Neural cell (in vitro differentiated cells): ENCODE results near the gene PLXNA2. TPM values are rescaled to one million over a fixed set of nuclear protein-coding genes. Genes with fewer than 3 reads are reported as not detected.

ENCODE experiments used
- H2AFZ ChIP-seq: fragments of 200-600, 300-800 bp; sonication (generic), shearing (Covaris generic); 2 replicates; pipeline ENCODE4 v1.6.0; 2014; ENCODE audit warnings: low read depth, mild to moderate bottlenecking, antibody characterized with exemption, low read length, moderate library complexity
- H3F3A ChIP-seq: fragments of 200-600 bp; shearing (Covaris generic); 2 replicates; pipeline ENCODE4 v1.6.1; 2016; ENCODE audit warnings: mild to moderate bottlenecking, moderate library complexity, mixed read lengths, antibody characterized with exemption, low read length; ENCODE audit not compliant: insufficient read depth, poor library complexity, severe bottlenecking
- H3K27ac ChIP-seq: fragments of 200-600, 300-800 bp; sonication (generic), shearing (Covaris generic); 2 replicates; pipeline ENCODE4 v1.5.1; 2014; ENCODE audit warnings: mild to moderate bottlenecking, low read length, moderate library complexity
- H3K27me3 ChIP-seq: fragments of 300-800, 200-600 bp; sonication (generic), shearing (Covaris generic); 2 replicates; pipeline ENCODE4 v1.6.0; 2014; ENCODE audit warnings: mild to moderate bottlenecking, low read depth, low read length, moderate library complexity; ENCODE audit not compliant: insufficient read depth
- H3K36me3 ChIP-seq: fragments of 300-800, 200-600 bp; sonication (generic), shearing (Covaris generic); 2 replicates; pipeline ENCODE4 v1.5.1; 2014; ENCODE audit warnings: mild to moderate bottlenecking, antibody characterized with exemption, low read length, moderate library complexity; ENCODE audit not compliant: insufficient read depth
- H3K4me2 ChIP-seq: fragments of 300-800, 200-600 bp; sonication (generic), shearing (Covaris generic); 2 replicates; pipeline ENCODE4 v1.6.0; 2014; ENCODE audit warnings: mild to moderate bottlenecking, low read length
- H3K4me3 ChIP-seq: fragments of 300-800, 200-600 bp; sonication (generic), shearing (Covaris generic); 2 replicates; pipeline ENCODE4 v1.5.1; 2014; ENCODE audit warnings: mild to moderate bottlenecking, low read length, moderate library complexity
- H3K79me2 ChIP-seq: fragments of 200-600 bp; shearing (Covaris generic); replicated peaks from 2 replicates; pipeline ENCODE4 v1.6.0; 2014; ENCODE audit warnings: mild to moderate bottlenecking, low read length, moderate library complexity; ENCODE audit not compliant: insufficient read depth
- H3K9ac ChIP-seq: fragments of 300-800, 200-600 bp; sonication (generic), shearing (Covaris generic); 2 replicates; pipeline ENCODE4 v1.6.1; 2016; ENCODE audit warnings: mild to moderate bottlenecking, low read length, mixed read lengths
- H3K9me2 ChIP-seq: fragments of 200-600 bp; shearing (Covaris generic); 2 replicates; pipeline ENCODE4 v1.6.1; 2016; ENCODE audit warnings: mild to moderate bottlenecking, low read length, mixed read lengths; ENCODE audit not compliant: insufficient read depth
- H3K9me3 ChIP-seq: fragments of 200-600, 300-800 bp; sonication (generic), shearing (Covaris generic); 2 replicates; pipeline ENCODE4 v1.6.1; 2016; ENCODE audit warnings: mild to moderate bottlenecking, mixed run types, low read length, moderate library complexity, mixed read lengths
- H4K20me1 ChIP-seq: fragments of 200-600 bp; shearing (Covaris generic); 2 replicates; pipeline ENCODE4 v1.6.1; 2016; ENCODE audit warnings: mild to moderate bottlenecking, mixed run types; ENCODE audit not compliant: insufficient read depth
- CTCF ChIP-seq: fragments of 450-650 bp; IDR thresholded peaks from 2 replicates; pipeline ENCODE4 v1.5.1; 2014; ENCODE audit warnings: antibody characterized with exemption, mild to moderate bottlenecking, moderate library complexity; ENCODE audit not compliant: poor library complexity, severe bottlenecking
- EP300 ChIP-seq: fragments of 450-650 bp; conservative IDR thresholded peaks from 2 replicates; pipeline ENCODE4 v1.6.1; 2014; ENCODE audit warnings: antibody characterized with exemption, mild to moderate bottlenecking, moderate library complexity; ENCODE audit not compliant: poor library complexity, severe bottlenecking
- EZH2 ChIP-seq: fragments of 200-600, 300-800 bp; shearing (Covaris generic), sonication (generic); IDR thresholded peaks from 2 replicates; pipeline ENCODE4 v1.6.1; 2014; ENCODE audit warnings: antibody characterized with exemption, low read length, borderline replicate concordance, mild to moderate bottlenecking; ENCODE audit not compliant: insufficient read depth, poor library complexity, severe bottlenecking
- MXI1 ChIP-seq: fragments of 450-650 bp; conservative IDR thresholded peaks from 2 replicates; pipeline ENCODE4 v1.6.1; 2014; ENCODE audit warnings: antibody characterized with exemption, mild to moderate bottlenecking; ENCODE audit not compliant: poor library complexity, severe bottlenecking
- POLR2AphosphoS5 ChIP-seq: IDR thresholded peaks from 2 replicates; pipeline ENCODE4 v1.6.1; 2012
- RAD21 ChIP-seq: fragments of 450-650 bp; conservative IDR thresholded peaks from 2 replicates; pipeline ENCODE4 v1.6.1; 2014; ENCODE audit warnings: antibody characterized with exemption, mild to moderate bottlenecking, moderate library complexity
- REST ChIP-seq: IDR thresholded peaks from 2 replicates; pipeline ENCODE4 v1.6.1; 2012; ENCODE audit warnings: borderline replicate concordance
- SMC3 ChIP-seq: fragments of 450-650 bp; conservative IDR thresholded peaks from 2 replicates; pipeline ENCODE4 v1.6.1; 2014; ENCODE audit warnings: antibody characterized with exemption, mild to moderate bottlenecking, moderate library complexity; ENCODE audit not compliant: poor library complexity
- TAF1 ChIP-seq: IDR thresholded peaks from 2 replicates; pipeline ENCODE4 v1.6.1; 2012; ENCODE audit warnings: low read depth
- polyA plus RNA-seq: library from polyadenylated mRNA; depleted of rRNA; stranded (reverse); fragments of >200 nt; gene quantifications from 2 replicates; pipeline ENCODE4 v1.2.3, GENCODE V29; 2014

PLXNA2 gene
- polyA plus RNA-seq, 1 donor from 2014 or later = 30.6 TPM

- H3K4me3 ChIP-seq = no peak overlapping the region
- peak overlapping the region; percentile 55 for H3K27ac ChIP-seq
- no peaks in the 10 kb centered on the region for H3K9me3 ChIP-seq
- H3K27me3 ChIP-seq = no peaks in the 10 kb centered on the region
- no peaks in the 10 kb centered on the region for H3K36me3 ChIP-seq
- H4K20me1 ChIP-seq = peaks cover 8% of the 10 kb centered on the region
- H3K9ac ChIP-seq = no peak overlapping the region
- H3K9me2 ChIP-seq = no peaks in the 10 kb centered on the region
- H3F3A ChIP-seq = no peaks in the 10 kb centered on the region
- TF ChIP-seq TAF1 = no peak
- no peak for TF ChIP-seq EZH2
- TF ChIP-seq EP300 = no peak
- TF ChIP-seq RAD21 = no peak
- no peak for TF ChIP-seq POLR2AphosphoS5
- no peak for TF ChIP-seq SMC3
- TF ChIP-seq MXI1 = no peak
- TF ChIP-seq REST = no peak
- no peak for TF ChIP-seq CTCF
- no peak overlapping the region for H3K4me2 ChIP-seq
- H3K79me2 ChIP-seq = no peaks in the 10 kb centered on the region
- no peak overlapping the region for H2AFZ ChIP-seq
Observed at GRCh38 chr1:208160259-208160819, 83.8 kb downstream of the PLXNA2 start.

- TF ChIP-seq SMC3 (no peak), MXI1 (no peak), POLR2AphosphoS5 (no peak), CTCF (no peak), TAF1 (no peak), REST (no peak), EP300 (no peak), EZH2 (no peak)
- no peaks in the 10 kb centered on the region for H3F3A ChIP-seq
- H3K9me2 ChIP-seq = no peaks in the 10 kb centered on the region
- H3K9me3 ChIP-seq = no peaks in the 10 kb centered on the region
- H3K4me3 ChIP-seq = no peak overlapping the region
- H3K36me3 ChIP-seq = no peaks in the 10 kb centered on the region
- H3K9ac ChIP-seq = no peak overlapping the region
- H4K20me1 ChIP-seq = peaks cover 8% of the 10 kb centered on the region
- H3K4me2 ChIP-seq = no peak overlapping the region
- H2AFZ ChIP-seq = no peak overlapping the region
- H3K27me3 ChIP-seq = no peaks in the 10 kb centered on the region
- H3K27ac ChIP-seq = no peak overlapping the region
- H3K79me2 ChIP-seq = no peaks in the 10 kb centered on the region
Observed at GRCh38 chr1:208159555-208160258, 84.5 kb downstream of the PLXNA2 start.
